ENCODE data around the gene CFAP221.
A peak's percentile ranks its signal among the peaks of the same experiment; 100 is the strongest.
"Not testable (repeated sequence)": the region's sequence is repeated elsewhere in the genome, so short reads cannot be mapped to it uniquely, and the experiment has no call there.

The CFAP221 gene

GRCh38 chr2:119614140-119614539 lies 69.9 kb downstream of the CFAP221 start:
- H3K4me1 ChIP-seq (ENCODE audit: insufficient read depth, low read length); H3K4me3 ChIP-seq (ENCODE audit: low read length); H3K9me3 ChIP-seq (ENCODE audit: low read length); H2AFZ ChIP-seq (ENCODE audit: low read depth, low read length); H3K36me3 ChIP-seq (ENCODE audit: insufficient read depth, low read length); H3K27me3 ChIP-seq (ENCODE audit: insufficient read depth, low read length): not testable (repeated sequence)

DNA sequence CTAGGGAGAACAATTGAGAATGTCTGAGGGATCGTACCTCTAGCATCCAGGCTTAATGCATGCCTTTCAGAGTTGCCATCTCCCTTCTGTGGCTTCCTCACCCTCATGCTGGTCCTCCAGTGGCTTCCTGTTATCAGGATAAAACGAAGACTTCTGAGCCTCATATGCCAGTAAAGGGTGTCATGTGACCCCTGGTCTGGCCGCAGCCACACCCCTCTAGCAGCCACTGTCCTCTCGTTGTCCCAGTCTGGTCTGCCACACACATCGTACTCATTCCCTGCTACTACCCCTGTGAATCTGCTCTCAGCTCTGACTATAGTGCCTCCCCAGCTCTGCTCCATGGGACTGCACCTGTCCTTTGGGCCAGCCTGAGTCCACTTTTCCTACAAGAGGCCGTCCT lies 72.2 kb downstream of the CFAP221 start:
- no peaks in the 10 kb centered on the region for H3K4me1 ChIP-seq (ENCODE audit: insufficient read depth, low read length)
- peaks cover 6% of the 10 kb centered on the region for H3K9me3 ChIP-seq (ENCODE audit: low read length)
- no peaks in the 10 kb centered on the region for H3K36me3 ChIP-seq (ENCODE audit: insufficient read depth, low read length)
- no peaks in the 10 kb centered on the region for H3K27me3 ChIP-seq (ENCODE audit: insufficient read depth, low read length)
- H3K4me3 ChIP-seq (ENCODE audit: low read length), result no peak overlapping the region
- no peak overlapping the region for H2AFZ ChIP-seq (ENCODE audit: low read depth, low read length)

- H3K27me3 ChIP-seq (ENCODE audit: insufficient read depth, low read length), result no peaks in the 10 kb centered on the region
- no peak overlapping the region for H2AFZ ChIP-seq (ENCODE audit: low read depth, low read length)
- H3K9me3 ChIP-seq (ENCODE audit: low read length), result peaks cover 6% of the 10 kb centered on the region
- H3K4me3 ChIP-seq (ENCODE audit: low read length), result no peak overlapping the region
- no peaks in the 10 kb centered on the region for H3K36me3 ChIP-seq (ENCODE audit: insufficient read depth, low read length)
- H3K4me1 ChIP-seq (ENCODE audit: insufficient read depth, low read length), result no peaks in the 10 kb centered on the region
Observed at GRCh38 chr2:119617455-119617854, 73.2 kb downstream of the CFAP221 start.

- H3K27me3 ChIP-seq (ENCODE audit: insufficient read depth, low read length); H2AFZ ChIP-seq (ENCODE audit: low read depth, low read length); H3K9me3 ChIP-seq (ENCODE audit: low read length); H3K4me1 ChIP-seq (ENCODE audit: insufficient read depth, low read length); H3K4me3 ChIP-seq (ENCODE audit: low read length); H3K36me3 ChIP-seq (ENCODE audit: insufficient read depth, low read length): not testable (repeated sequence)
Observed at GRCh38 chr2:119618725-119619124, 74.5 kb downstream of the CFAP221 start.

DNA sequence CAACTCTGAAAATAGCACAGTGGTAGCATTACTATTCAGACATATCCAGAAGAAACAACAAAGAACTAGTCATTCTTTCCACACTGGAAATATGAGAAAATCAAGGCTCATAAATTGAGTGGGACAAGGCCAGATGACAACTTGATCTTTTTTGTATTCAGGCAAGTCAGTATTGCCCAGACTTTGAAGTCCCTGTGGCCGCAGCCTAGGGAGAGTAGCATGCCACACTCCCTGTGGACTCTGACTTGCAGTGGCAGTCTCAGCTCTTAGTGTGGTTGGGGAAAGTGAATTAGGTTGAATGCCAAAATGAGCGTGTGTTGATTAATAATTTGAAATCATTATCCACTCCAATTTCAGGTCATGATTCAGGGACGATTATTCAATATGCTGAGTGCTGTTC lies 81.0 kb downstream of the CFAP221 start:
- H3K4me3 ChIP-seq (ENCODE audit: low read length), result no peak overlapping the region
- no peak overlapping the region for H2AFZ ChIP-seq (ENCODE audit: low read depth, low read length)
- H3K36me3 ChIP-seq (ENCODE audit: insufficient read depth, low read length), result no peaks in the 10 kb centered on the region
- H3K9me3 ChIP-seq (ENCODE audit: low read length), result peaks cover 5% of the 10 kb centered on the region
- no peaks in the 10 kb centered on the region for H3K4me1 ChIP-seq (ENCODE audit: insufficient read depth, low read length)
- H3K27me3 ChIP-seq (ENCODE audit: insufficient read depth, low read length), result no peaks in the 10 kb centered on the region

DNA sequence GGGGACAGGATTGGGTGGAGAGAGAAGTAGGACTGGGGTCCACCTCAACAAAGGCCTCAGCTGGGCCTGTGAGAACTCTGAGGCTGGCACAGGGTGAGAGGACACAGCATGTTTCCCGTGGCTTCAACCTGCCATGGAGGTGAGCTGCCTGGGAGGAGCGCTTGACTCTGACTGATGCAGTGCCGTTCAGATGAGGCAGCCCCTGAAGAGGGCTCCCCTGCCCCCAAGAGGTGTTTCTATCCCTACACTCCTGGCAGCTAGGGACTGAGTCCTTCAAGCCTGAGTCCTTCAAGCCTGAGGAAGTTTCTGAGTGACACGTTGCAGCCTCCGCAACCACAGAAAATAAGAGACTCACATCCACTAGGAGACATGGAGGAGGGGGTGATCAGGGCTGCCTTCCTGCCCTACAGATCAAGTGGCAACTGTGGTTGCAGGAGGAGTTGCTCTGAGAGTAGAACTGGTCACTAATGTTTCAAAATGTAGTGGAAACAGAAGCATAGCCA lies 85.1 kb downstream of the CFAP221 start:
- no peaks in the 10 kb centered on the region for H3K27me3 ChIP-seq (ENCODE audit: insufficient read depth, low read length)
- no peaks in the 10 kb centered on the region for H3K4me1 ChIP-seq (ENCODE audit: insufficient read depth, low read length)
- no peak overlapping the region for H2AFZ ChIP-seq (ENCODE audit: low read depth, low read length)
- H3K4me3 ChIP-seq (ENCODE audit: low read length), result no peak overlapping the region
- H3K36me3 ChIP-seq (ENCODE audit: insufficient read depth, low read length), result no peaks in the 10 kb centered on the region
- peaks cover 6% of the 10 kb centered on the region for H3K9me3 ChIP-seq (ENCODE audit: low read length)

- no peaks in the 10 kb centered on the region for H3K36me3 ChIP-seq (ENCODE audit: insufficient read depth, low read length)
- H3K27me3 ChIP-seq (ENCODE audit: insufficient read depth, low read length), result no peaks in the 10 kb centered on the region
- no peak overlapping the region for H3K4me3 ChIP-seq (ENCODE audit: low read length)
- H2AFZ ChIP-seq (ENCODE audit: low read depth, low read length), result no peak overlapping the region
- no peaks in the 10 kb centered on the region for H3K4me1 ChIP-seq (ENCODE audit: insufficient read depth, low read length)
- H3K9me3 ChIP-seq (ENCODE audit: low read length), result peaks cover 6% of the 10 kb centered on the region
Observed at GRCh38 chr2:119630121-119630520, 85.9 kb downstream of the CFAP221 start.

DNA sequence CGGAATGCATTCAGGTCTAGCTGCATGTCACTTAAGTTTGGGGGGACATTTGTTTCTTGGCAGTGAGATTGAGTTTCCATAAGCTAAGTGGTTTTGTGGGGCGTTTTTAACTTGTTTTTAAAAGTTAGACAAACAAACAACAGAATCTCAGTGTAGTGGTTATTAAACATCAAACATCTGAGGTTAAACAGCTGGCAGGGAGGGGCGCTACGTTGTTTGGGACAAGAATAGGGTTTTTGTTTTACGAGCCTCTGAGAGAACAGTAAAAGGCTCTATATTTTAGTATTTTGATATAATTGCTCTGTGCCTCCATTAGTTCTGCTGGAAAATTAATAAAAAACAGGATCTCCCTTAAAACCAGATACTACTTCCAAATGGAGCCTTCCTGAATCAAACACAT lies 93.1 kb downstream of the CFAP221 start:
- no peaks in the 10 kb centered on the region for H3K27me3 ChIP-seq (ENCODE audit: insufficient read depth, low read length)

DNA sequence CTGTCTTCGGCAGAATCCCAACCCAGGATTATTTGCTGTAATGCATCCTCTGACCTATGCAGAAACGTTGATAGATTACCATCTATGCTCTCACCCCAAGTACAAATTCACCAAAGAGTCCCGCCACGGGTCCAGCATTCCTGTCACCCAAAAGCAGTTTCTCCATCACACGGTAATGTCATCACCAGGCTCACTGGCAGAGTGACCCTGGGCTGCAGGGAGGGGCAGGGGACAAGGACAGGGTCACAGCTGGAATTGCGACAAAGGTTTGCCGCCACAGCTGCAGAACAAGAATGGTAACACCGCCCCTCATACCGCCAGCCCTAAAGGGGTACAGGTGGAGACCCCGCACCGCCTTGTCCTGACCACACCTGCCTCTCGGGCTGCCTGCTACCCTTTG lies 94.0 kb downstream of the CFAP221 start:
- no peak overlapping the region for H2AFZ ChIP-seq (ENCODE audit: low read depth, low read length)
- no peak overlapping the region for H3K4me3 ChIP-seq (ENCODE audit: low read length)
- no peaks in the 10 kb centered on the region for H3K27me3 ChIP-seq (ENCODE audit: insufficient read depth, low read length)
- H3K36me3 ChIP-seq (ENCODE audit: insufficient read depth, low read length), result no peaks in the 10 kb centered on the region
- peaks cover 19% of the 10 kb centered on the region for H3K4me1 ChIP-seq (ENCODE audit: insufficient read depth, low read length)
- H3K9me3 ChIP-seq (ENCODE audit: low read length), result no peaks in the 10 kb centered on the region

More for the DNA sequence above, 93.1 kb downstream of the CFAP221 start:
- Histone ChIP-seq H3K4me3 (ENCODE audit: low read length) (no peak overlapping the region), H2AFZ (ENCODE audit: low read depth, low read length) (no peak overlapping the region), H3K4me1 (ENCODE audit: insufficient read depth, low read length) (peaks cover 19% of the 10 kb centered on the region), H3K36me3 (ENCODE audit: insufficient read depth, low read length) (no peaks in the 10 kb centered on the region), H3K9me3 (ENCODE audit: low read length) (peaks cover under 1% of the 10 kb centered on the region)

GRCh38 chr2:119638685-119639554 lies 94.7 kb downstream of the CFAP221 start:
- peak overlapping the region; percentile 17 for H3K4me3 ChIP-seq (ENCODE audit: low read length)

DNA sequence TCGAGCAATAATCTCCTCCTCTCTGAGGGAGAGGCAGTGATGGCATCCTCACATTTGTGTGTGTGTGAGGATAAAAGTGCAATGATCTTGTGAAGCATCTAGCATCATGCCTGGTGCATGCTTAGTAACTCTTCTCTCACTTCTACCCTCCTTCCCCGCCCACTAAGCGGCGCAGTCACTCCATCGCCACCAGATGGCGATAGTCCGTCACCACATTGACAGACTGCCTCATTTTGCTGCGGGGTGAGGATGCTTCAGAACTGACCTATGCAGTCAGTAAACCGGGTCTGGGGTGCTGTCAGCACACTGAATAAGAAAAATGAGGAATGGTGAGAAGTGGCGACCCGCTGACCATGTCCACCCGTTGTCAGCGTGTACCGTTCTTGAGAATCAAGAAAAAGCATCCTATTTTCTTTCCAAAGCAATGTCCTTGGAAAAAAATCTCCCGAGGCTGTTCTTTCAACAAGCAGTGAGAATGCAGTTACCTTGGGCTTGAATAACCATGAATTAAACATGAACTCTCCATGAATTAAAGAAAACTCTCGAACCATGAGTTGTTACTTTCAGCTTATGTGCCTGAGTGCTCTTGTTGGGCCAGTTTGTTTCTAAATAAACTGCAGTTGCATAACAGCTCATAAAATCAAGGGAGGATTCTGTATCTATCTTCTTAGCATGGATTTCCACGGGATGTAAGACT lies 97.5 kb downstream of the CFAP221 start:
- Histone ChIP-seq H3K9me3 (ENCODE audit: low read length) (no peaks in the 10 kb centered on the region), H3K36me3 (ENCODE audit: insufficient read depth, low read length) (no peaks in the 10 kb centered on the region), H3K4me1 (ENCODE audit: insufficient read depth, low read length) (peaks cover 19% of the 10 kb centered on the region), H3K4me3 (ENCODE audit: low read length) (peak overlapping the region; percentile 18), H3K27me3 (ENCODE audit: insufficient read depth, low read length) (no peaks in the 10 kb centered on the region), H2AFZ (ENCODE audit: low read depth, low read length) (no peak overlapping the region)

More at GRCh38 chr2:119638685-119639554, 94.7 kb downstream of the CFAP221 start:
- Histone ChIP-seq H3K4me1 (ENCODE audit: insufficient read depth, low read length) (peaks cover 19% of the 10 kb centered on the region), H3K9me3 (ENCODE audit: low read length) (no peaks in the 10 kb centered on the region), H2AFZ (ENCODE audit: low read depth, low read length) (no peak overlapping the region), H3K27me3 (ENCODE audit: insufficient read depth, low read length) (no peaks in the 10 kb centered on the region), H3K36me3 (ENCODE audit: insufficient read depth, low read length) (no peaks in the 10 kb centered on the region)

DNA sequence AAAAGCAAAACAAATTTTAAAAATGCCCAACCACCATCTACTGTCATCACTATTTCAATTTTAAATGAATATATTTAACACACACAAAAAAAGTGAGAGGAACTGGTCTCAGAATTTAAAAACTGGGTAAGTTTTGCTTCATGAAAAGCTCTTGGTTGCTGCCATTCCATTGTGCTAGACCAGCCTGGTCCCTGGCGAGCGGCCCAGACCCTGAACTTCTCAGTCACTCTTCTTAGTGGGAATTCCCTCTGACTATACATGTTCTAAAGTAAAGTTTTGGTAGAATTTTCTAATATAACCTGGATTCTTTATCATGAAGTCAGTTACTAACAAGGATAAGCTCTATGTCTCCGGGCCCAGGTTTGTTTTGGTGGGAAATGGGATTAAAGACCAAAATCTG lies 99.9 kb downstream of the CFAP221 start:
- Histone ChIP-seq H3K4me3 (ENCODE audit: low read length) (no peak overlapping the region), H3K9me3 (ENCODE audit: low read length) (no peaks in the 10 kb centered on the region), H3K36me3 (ENCODE audit: insufficient read depth, low read length) (no peaks in the 10 kb centered on the region), H3K4me1 (ENCODE audit: insufficient read depth, low read length) (peaks cover 12% of the 10 kb centered on the region), H3K27me3 (ENCODE audit: insufficient read depth, low read length) (no peaks in the 10 kb centered on the region), H2AFZ (ENCODE audit: low read depth, low read length) (no peak overlapping the region)

- Histone ChIP-seq H3K27me3 (ENCODE audit: insufficient read depth, low read length) (no peaks in the 10 kb centered on the region), H3K36me3 (ENCODE audit: insufficient read depth, low read length) (no peaks in the 10 kb centered on the region), H3K4me3 (ENCODE audit: low read length) (no peak overlapping the region), H3K9me3 (ENCODE audit: low read length) (no peaks in the 10 kb centered on the region), H2AFZ (ENCODE audit: low read depth, low read length) (no peak overlapping the region), H3K4me1 (ENCODE audit: insufficient read depth, low read length) (peaks cover 7% of the 10 kb centered on the region)
Observed at GRCh38 chr2:119645173-119645855, 101.1 kb downstream of the CFAP221 start.

All from neuron (in vitro differentiated cells).